ENCODE data around the gene PCSK5.

DNA sequence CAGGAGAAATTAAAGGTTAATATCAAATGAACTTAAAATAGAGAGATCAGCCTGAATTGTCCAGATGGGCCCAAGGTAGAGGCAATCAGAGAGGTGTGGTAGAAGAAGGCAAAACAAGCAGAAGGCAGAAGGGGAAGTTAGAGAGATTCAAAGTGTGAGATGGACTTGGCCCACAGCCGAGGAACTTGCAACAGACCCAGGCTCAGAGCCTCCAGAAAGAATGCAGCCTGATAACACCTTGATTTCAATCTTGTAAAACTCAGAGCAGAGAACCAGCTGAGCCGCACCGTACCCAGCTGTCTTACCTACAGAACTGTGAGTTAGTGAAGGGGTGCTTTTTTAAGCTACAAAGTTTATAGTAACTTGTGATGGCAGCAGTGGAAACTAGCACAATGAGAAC is 312.9 kb downstream of the PCSK5 start:
- TF ChIP-seq, protein P1, sequence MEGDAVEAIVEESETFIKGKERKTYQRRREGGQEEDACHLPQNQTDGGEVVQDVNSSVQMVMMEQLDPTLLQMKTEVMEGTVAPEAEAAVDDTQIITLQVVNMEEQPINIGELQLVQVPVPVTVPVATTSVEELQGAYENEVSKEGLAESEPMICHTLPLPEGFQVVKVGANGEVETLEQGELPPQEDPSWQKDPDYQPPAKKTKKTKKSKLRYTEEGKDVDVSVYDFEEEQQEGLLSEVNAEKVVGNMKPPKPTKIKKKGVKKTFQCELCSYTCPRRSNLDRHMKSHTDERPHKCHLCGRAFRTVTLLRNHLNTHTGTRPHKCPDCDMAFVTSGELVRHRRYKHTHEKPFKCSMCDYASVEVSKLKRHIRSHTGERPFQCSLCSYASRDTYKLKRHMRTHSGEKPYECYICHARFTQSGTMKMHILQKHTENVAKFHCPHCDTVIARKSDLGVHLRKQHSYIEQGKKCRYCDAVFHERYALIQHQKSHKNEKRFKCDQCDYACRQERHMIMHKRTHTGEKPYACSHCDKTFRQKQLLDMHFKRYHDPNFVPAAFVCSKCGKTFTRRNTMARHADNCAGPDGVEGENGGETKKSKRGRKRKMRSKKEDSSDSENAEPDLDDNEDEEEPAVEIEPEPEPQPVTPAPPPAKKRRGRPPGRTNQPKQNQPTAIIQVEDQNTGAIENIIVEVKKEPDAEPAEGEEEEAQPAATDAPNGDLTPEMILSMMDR (IDR thresholded peaks at IDR 0.05): no peak
- TF ChIP-seq POLR2AphosphoS5 (IDR thresholded peaks at IDR 0.05): no peak
